HG03565 (cell line): ENCODE measurements around the gene COPE.
"Not testable (repeated sequence)": the region's sequence is repeated elsewhere in the genome, so short reads cannot be mapped to it uniquely, and the experiment has no call there.

Experiments used
- ATAC-seq: cut with Tn5 transposase; IDR thresholded peaks from one replicate; pipeline ENCODE4 v1.9.1; 2021; ENCODE audit warnings: mild to moderate bottlenecking, moderate library complexity; ENCODE audit not compliant: unreplicated experiment

The COPE gene

DNA sequence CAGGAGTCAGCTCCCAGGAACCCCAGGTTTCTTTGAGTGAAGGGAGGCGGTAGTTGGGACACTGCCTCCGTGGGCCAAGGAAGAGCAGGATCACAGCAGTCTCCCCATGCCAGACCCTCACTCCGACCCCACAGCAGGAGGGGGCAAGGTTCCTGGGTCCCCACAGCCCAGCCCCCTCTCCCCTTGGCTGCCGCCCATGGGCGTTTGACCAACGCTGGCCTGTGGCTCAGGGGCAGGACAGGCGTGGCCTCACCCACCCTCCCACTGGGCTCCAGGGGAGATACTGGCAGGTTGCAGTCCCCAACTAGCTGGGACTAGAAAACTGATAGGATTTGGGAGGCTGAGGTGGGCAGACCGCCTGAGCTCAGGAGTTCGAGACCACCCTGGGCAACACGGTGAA is 9.2 kb downstream of the COPE start:
- ATAC-seq: no peak

DNA sequence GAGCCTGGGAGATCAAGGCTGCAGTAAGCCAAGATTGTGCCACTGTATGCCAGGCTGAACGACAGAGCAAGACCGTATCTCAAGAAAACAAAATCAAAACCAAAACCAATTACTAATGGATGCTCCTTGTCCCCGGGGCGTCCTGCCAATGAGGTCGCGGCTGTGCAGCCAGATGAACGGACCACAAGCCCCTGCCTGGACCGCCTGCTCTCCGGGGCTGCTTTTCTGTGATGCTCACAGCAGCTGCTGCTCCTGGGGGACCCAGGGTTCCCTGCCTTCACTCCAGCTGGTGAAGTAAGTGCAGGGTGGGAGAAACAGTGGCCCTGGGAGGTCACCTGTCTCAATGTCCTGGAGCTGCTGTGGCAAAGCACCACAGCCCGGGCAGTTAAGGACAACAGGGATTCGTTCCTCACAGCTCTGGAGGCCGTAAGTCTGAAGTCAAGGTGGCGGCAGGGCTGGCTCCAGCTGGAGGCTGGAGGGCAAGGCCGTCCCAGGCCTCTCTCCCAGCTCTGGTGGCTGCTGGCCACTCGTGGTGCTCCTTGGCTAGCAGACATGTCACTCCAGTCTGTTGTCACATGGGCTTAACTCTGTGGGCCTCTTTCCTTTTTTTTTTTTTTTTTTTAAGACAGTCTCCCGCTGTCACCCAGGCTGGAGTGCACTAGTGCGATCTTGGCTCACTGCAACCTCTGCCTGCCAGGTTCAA is 10.1 kb downstream of the COPE start:
- no peak for ATAC-seq

DNA sequence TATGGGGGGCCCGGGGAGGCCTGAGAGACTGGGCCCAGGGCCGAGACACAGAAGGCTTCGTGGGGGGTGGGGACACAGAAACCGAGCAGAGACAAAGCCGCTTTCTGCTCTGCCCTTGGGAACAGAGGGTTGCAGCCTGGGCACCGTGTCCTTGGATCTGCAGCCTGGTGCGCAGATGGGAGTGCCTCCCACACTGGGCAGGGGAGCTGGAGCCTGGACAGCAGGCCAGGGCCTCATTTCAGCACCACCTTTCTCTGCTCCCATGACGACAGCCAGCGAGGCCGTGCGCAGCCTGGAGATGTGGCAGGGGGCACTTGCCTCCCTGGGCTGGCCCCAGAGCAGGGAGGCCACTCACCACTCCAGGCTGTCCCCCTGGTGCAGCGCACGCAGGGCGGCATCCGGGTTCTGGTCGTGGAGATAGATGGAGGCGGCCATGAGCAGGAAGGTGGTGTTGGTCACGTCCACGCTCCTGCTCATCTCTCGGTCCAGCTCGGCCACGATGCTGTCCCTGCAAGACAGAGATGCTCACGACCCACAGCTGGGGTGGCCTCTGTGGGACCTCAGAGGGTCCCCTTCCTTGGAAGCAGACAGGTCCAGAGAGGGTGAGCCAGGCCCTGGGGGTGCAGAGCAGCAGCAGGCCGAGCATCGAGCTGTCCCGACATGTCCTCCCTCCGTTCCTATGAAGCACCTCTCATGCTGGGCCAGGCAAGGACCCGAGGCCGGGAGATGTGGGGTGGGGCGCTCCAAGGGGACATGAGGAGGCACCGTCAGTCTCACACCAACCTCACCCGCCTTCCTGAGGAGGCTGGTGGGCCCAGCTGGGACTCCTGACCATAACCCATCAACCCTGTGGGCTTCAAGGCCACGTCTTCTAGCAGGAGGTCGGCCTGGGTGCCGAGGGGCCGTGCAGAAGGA is 12.3 kb downstream of the COPE start:
- ATAC-seq: no peak

DNA sequence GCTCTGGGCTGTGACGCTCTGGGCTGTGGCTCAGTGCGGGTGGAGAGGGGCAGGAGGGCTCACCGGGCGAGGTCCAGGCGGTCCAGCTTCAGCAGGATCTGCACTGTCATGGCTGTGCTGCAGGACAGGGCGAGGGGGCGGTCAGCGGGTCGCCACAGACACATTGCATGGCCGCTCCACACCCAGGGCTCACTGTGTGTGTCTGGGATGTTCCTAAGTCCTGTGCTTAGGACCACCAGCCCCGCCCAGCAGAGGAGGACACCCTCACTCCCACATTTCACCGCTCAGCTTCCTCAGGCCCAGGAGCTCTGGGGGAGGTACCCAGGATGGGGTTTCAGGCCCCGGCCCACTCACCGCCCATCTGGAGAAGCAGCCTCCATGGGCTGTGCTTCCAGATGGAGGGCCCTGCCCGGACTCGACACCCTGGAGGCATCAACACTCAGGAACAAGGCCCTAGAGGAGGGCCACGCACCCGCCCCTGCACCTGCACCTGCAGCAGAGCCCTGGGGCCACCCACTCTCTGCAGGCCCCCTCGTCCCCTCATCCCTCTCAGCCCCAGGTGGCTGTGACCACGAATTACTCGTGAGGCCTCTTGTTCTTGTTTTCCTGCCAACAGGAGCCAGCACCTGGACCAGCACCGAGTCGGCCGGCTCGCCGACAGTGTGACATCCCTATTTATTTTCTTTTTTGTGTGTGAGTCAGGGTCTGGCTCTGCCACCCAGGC is 13.5 kb downstream of the COPE start:
- ATAC-seq: no peak

DNA sequence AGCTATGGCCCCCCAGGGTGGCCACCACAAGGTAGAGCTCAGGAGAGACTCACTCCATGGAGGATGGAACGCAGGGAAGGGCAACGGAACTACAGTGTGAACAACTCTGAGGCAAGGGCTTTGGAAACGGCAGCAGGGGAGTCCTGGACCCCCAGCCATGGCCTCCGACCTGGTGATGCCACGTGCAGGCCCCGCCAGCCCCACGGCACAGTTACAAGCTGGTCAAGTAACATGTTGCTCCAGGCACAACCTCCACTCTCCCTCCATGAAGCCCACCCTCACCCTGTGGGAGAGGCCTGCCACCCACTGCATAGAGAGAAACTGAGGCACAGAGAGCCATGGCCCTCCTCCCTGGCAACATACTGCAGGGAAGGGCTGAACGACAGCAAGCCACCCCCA is 14.1 kb downstream of the COPE start:
- no peak for ATAC-seq

DNA sequence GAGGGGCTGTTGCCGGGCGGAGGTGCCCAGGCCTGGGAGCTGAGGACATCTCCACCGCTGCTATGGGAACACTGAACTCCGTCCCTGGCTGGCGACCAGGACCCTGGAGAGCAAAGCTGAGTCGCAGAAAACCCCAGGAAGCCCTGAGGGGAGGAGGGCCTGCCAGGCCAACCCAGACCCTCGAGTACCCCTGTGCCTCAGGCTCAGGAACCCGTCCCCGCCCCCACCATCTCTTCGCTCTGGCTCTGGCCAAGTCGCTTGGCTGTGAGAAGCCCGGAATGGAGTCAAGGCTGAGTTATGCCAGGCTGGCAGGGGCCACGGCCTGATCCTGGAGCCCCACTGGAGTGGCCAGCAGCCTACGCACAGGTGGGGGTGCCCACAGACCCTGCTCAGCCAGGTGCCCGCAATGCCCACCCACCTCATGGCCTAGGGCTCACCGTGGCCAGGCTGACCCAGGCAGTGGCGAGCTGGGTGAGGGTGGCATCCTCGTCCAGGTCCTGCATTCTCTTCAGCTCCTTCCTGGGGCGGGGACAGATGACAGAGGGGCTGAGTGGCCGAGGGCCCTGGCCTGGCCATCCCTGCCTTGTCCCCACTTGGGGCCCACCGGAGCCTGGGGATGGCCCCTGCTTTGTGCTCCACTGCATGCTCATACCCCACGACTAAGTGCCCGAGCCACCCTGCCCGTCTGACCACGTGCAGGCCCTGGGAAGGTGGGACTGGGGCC is 14.7 kb downstream of the COPE start:
- no peak for ATAC-seq

DNA sequence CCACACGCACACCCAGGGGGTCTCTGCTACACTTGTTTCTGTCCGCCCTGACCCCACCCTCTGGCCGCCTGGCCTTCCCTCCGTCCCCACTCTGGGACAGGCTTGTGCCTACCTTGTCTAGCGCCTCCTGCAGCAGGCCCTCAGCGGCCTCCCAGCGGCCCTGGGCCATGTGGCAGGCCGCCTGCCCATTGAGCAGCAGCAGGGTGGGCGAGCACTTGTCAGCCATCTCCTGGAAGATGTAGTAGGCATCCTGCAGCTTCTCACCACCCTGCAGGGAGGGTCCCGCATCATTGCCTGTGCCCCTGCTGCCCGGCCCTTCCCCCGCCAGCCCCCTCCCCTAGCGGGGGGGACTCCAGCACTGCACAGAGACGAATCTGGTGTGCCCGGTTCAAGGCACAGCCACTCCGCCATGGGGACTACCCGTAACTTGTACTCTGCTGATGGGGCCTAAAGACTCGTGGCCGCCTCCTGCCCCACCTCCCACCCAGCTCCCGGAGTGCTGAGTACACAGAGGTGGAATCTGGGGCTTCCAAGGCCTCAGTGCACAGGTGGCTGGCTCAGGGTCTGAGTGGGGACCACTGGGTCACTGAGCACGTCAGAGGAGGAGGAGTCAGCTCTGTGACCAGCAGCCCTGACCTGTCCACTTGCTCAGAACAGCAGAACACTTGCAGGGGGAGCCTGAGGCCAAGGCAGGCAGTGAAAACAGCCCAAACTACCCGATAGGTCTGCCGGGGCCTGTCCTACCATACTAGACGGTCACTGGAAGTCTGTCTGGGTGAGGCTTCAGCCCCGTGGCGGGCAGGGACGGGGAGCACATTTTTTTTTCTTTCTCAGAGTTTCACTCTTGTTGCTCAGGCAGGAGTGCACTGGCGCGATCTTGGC is 15.8 kb downstream of the COPE start:
- ATAC-seq: no peak

DNA sequence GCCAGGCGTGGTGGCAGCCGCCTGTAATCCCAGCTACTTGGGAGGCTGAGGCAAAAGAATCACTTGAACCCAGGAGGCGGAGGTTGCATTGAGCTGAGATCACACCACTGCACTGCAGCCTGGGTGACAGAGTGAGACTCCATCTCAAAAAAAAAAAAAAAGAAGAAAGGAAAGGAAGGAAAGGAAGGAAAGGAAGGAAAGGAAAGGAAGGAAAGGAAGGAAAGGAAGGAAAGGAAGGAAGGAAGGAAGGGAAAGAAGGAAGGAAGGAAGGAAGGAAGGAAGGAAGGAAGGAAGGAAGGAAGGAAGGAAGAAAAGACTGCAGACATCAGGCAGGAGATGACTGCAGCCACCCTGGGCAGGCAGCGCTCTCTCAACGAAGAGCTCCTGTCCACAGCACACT is 16.7 kb downstream of the COPE start:
- not testable (repeated sequence) for ATAC-seq

DNA sequence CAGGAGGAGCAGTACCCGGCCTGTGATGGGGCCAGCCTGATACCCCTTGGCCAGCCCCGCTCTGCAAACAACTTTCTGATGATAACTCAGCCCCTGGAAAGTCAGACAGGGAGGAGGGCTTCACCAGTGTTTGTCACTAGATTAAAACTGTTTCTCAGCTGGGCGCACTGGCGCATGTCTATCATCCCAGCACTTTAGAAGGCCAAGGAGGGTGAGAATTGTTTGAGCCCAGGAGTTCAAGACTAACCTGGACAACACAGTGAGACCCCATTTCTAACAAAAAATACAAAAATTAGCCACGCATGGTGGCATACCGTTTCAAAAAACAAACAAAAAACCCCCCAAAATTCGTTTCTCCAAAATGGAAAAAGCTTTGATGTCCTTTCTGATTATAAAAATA is 17.7 kb downstream of the COPE start:
- no peak for ATAC-seq

DNA sequence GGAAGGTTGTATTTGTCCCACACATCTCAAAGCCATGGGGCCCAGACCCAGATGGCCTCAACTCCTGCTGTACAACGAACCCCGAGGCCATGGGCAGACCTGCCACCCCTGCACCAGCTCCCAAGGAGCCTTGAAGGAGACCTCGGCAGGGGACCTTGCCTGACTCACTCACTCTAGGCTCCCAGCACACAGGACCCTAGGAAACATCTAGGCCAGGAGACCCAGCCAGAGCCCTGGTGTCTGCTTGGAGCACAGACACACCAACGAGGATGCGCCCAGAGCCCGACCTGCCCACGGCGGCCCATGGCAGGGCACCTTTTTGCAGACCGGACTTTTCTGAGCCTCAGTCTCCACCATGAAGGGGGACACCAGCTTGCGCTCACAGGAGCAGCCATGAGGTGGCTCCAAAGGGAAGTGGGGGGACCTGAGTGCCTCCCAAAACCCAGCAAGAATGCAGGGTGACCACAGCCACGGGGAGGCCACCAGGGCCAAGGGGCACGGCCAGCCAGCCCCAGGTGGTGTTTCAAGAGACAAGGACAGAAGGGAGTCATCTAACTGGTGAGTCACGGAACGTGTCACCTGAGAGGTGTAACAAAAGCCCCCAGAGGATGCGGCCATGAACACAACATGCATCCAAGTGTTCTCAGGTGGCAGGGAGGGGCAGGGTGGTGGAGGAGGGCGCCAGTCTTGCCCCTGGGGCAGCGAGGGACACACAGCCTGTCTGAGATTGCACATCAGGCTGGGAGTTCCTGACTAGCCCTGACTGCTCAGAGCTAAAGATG is 18.3 kb downstream of the COPE start:
- ATAC-seq: no peak

DNA sequence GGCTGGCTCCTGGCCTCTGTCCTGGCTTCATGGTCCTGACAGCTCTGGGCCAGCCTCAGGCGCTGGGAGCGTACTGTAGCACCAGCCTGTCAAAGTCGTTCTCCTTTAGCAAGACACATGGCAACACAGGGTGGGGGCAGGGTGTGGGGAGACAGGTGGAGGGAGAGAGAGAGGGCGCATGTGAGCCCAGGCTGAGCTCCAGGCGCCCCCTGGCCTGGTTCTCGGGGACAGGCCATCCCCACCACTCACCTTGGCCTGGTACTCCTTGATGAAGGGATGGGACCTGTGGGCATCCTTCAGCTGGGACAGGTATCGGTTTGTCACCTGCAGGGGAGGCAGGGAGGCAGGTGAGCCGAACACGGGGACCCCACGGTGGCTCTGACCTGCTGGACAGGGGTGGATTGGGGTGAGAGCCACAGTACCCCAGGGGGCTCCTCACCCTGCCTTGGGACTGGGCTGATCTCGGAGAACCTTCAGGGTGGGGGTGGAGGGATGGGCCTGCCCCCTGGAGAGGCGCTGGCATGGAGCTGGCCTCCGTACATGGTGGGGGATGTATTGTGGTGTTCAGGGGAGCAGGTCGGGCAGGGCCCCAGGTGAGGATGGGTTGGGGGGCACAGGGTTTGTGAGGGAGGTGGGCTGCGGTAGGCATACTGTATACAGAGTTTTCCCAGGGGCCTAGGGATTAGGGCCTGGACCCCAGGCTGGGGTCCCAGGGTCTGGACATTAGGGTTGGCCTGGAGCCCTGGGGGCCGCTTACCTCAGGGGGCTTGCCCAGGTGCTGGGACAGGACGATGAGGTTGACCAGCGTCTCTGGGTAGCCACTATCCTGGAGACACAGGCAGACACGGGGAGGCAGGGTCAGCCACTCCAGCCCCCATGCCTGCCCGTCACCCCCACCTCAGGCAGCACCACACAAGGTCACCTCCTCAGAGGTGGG is 19.3 kb downstream of the COPE start:
- no peak for ATAC-seq

DNA sequence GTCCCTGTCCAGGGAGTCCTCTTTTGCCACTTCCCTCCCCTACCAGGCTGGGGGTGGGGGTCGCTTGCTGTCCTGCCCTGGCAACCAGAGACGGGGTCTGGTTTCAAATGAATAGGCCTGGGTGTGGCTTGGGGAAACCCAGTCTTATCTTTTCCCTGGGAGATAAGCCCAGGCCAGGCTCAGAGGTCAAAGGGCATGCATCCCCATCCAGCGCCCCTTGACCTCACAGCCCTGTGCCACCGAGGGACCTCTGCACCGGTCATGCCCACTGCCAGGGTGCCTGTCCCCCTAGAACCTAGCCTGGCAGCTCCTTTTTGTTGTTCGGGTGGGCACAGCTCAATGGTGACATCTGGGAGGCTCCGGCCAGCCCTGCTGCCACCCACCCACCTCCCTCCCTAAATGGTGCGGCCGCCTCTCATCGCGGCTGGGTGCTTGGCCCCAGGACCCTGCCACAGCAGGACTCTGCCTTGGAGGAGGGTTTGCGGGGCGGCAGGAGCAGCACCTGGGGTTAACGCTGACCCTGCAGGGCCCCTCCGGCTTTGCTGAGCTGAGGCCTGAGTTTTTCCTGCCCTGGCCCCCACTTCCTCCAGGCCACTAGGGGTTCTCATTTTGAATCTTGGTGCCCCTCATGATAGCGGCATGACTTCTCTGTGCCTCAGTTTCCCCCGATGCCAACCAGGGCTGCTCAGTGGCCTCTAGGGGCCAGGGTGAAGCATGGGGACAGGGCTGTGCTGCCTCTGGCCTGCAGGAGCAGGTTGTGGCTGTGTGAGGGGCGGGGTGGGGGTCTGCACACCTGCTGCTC is 20.4 kb downstream of the COPE start:
- no peak for ATAC-seq

DNA sequence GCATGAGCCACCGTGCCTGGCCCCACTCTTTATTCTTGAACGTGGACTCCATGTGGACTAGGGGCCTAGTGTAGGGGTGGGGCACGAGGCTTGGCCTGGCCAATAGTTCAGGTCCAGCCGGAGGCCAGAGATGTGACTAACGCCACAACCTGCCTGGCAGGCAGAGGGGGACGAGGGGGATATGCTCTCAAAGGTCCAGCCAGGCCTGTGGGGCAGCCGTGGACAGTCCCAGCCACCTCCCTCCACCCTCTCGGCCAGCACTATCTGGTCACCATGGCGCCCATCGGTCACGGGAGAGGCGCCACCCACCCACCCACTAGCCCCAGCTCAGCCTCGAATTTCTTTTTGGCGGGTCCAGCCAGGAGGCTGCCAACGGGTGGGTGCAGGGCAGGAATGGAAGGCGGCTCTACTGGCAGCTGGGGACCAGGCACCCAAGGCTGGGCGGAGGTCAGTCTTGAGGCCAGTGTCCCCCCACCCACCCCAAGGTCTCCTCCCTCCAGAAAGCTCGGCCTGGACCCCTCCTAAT is 21.0 kb downstream of the COPE start:
- no peak for ATAC-seq

DNA sequence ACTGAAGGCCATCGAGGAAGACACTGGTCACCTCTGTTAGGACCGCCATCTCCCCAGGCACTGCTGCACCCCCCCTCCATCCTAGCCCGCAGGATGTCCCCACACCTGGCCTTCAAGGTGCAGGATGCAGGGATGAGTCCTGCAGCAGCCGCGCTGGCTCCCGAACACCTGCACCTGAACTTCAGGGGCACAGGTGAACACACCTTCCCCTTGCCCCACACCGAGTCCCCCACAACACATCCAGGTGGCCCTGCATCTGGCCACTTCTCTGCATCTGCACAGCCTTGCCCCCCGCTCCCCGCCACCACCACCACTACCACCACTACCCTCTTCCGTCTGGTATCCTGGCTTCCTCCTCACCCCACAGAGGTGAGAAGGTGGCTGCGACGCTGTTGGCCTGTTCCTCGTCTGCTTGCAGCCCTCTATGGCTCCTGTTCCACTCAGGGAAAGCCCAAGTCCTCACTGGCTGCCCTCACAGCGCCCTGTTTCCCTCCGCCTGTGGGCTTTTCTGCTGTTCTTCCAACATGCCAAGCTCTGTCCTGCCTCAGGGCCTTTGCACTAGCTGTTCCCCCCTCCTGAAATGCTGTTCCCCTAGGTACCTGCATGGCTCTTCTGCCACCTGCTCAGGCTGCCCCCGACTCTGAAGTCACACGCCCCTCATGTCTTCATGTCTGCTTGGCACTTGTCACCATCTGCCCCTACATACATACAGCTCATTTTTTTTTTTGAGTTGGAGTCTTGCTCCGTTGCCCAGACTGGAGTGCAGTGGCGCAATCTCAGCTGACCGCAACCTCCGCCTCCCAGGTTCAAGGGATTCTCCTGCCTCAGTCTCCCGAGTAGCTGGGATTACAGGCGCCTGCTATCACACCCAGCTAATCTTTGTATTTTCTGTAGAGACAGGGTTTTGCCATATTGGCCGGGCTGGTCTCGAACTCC is 21.8 kb downstream of the COPE start:
- ATAC-seq: no peak

DNA sequence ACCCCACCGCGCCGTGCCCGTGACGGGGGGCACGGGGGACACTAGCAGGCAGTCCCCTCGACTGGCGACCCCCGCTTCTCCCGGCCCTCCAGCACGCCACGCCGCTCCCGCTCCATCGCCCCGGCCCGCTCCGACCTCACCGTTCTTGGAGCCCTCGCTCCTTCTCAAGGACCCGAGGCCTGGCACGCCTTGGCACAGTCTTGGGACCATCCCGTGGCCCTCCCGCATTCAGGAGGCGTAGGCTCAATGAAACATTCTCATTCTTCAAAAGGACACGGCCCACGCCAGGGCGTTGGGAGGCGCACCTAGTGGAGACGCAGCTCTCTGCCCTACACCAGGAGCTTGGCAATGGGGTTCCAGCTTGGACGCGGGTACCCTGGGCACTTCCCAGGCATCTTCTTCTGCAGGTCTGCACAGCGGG is 22.8 kb downstream of the COPE start:
- ATAC-seq: no peak

DNA sequence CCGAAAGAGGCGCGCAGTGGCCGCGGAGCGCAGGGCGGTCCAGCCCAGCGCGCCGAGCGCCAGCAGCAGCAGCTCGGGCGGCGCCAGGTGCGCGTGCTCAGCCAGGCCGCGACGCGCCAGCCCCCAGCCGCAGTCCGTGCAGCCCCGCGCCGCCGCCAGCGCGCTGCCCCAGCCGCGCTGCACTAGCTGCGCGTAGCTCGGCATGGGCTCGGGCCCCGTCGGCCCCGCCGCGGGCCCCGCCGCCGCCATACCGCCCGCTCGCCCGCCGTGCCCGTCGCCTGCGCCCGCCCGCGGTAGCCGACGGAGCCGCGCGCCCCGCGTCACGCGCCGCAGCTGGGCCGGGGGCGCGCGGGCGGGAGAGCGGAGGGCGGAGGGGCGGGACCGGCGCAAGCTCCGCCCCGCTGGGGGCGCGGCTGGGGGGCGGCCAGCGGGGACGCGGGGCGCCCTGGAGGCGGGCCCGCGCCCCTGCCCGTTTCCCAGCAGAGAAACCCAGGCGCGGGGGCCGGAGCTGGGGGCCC is 23.3 kb downstream of the COPE start, which contains the start of gene CERS1:
TSS of gene CERS1 (minus strand) at position 335 of the 518 bp plus-strand sequence. CDS start at position 249, 86 bp downstream.
- ATAC-seq: no peak
